Activated T-cell treated with anti-CD3 and anti-CD28 coated beads, Interleukin-2, amount 50 U/mL, for 24 hours (primary cell): Measurements from ENCODE around the gene LTBP3.

Experiments
- DNase-seq: peaks from one replicate; pipeline ENCODE4 v3.0.0-alpha.2; 2020
- H3K27ac Mint-ChIP-seq: 2 replicates; pipeline ENCODE4 v1.8.0; 2020; ENCODE audit warnings: mild to moderate bottlenecking, mixed read lengths
- H3K27me3 Mint-ChIP-seq: 2 replicates; pipeline ENCODE4 v1.8.0; 2020; ENCODE audit warnings: mixed read lengths
- H3K36me3 Mint-ChIP-seq: 2 replicates; pipeline ENCODE4 v1.8.0; 2020; ENCODE audit warnings: low read depth, mixed read lengths
- H3K4me1 Mint-ChIP-seq: 2 replicates; pipeline ENCODE4 v1.8.0; 2020; ENCODE audit warnings: low read depth, mixed read lengths
- H3K4me3 Mint-ChIP-seq: 2 replicates; pipeline ENCODE4 v1.8.0; 2020; ENCODE audit warnings: mild to moderate bottlenecking, moderate library complexity, mixed read lengths
- H3K9me3 Mint-ChIP-seq: 2 replicates; pipeline ENCODE4 v1.8.0; 2020; ENCODE audit warnings: mixed read lengths

Gene LTBP3

GRCh38 chr11:65590240-65590738, 32.1 kb upstream of the LTBP3 start:
- Mint-ChIP-seq H3K27ac (peak overlapping the region; percentile 79), H3K9me3 (no peaks in the 10 kb centered on the region), H3K36me3 (peaks cover 75% of the 10 kb centered on the region)

GRCh38 chr11:65589444-65590239, 31.5 kb upstream of the LTBP3 start:
- peak overlapping the region; percentile 89 for H3K27ac Mint-ChIP-seq
- peaks cover 46% of the 10 kb centered on the region for H3K4me1 Mint-ChIP-seq
- no peaks in the 10 kb centered on the region for H3K9me3 Mint-ChIP-seq
- no peak overlapping the region for H3K4me3 Mint-ChIP-seq
- peak; percentile 59 for DNase-seq
- no peaks in the 10 kb centered on the region for H3K27me3 Mint-ChIP-seq
- peaks cover 75% of the 10 kb centered on the region for H3K36me3 Mint-ChIP-seq

More at GRCh38 chr11:65590240-65590738, 32.1 kb upstream of the LTBP3 start:
- no peak for DNase-seq
- Mint-ChIP-seq H3K27me3 (no peaks in the 10 kb centered on the region), H3K4me1 (peaks cover 51% of the 10 kb centered on the region), H3K4me3 (no peak overlapping the region)

GRCh38 chr11:65588199-65589054, 30.3 kb upstream of the LTBP3 start:
- Mint-ChIP-seq H3K27ac (peak overlapping the region; percentile 89), H3K27me3 (no peaks in the 10 kb centered on the region), H3K36me3 (peaks cover 81% of the 10 kb centered on the region), H3K4me1 (peaks cover 40% of the 10 kb centered on the region), H3K9me3 (no peaks in the 10 kb centered on the region), H3K4me3 (peak overlapping the region; percentile 70)
- DNase-seq = peak; percentile 80

- H3K27ac Mint-ChIP-seq = peak overlapping the region; percentile 77
Observed at GRCh38 chr11:65586676-65587075, 28.5 kb upstream of the LTBP3 start.

GRCh38 chr11:65586247-65586630, 28.1 kb upstream of the LTBP3 start:
- Mint-ChIP-seq H3K36me3 (peaks cover 88% of the 10 kb centered on the region), H3K27me3 (no peaks in the 10 kb centered on the region), H3K4me1 (peaks cover 43% of the 10 kb centered on the region), H3K9me3 (no peaks in the 10 kb centered on the region), H3K4me3 (peak overlapping the region; percentile 10), H3K27ac (peak overlapping the region; percentile 77)
- no peak for DNase-seq

More at GRCh38 chr11:65586676-65587075, 28.5 kb upstream of the LTBP3 start:
- no peaks in the 10 kb centered on the region for H3K27me3 Mint-ChIP-seq
- no peaks in the 10 kb centered on the region for H3K9me3 Mint-ChIP-seq
- peaks cover 43% of the 10 kb centered on the region for H3K4me1 Mint-ChIP-seq
- H3K36me3 Mint-ChIP-seq = peaks cover 87% of the 10 kb centered on the region
- DNase-seq = no peak
- peak overlapping the region; percentile 10 for H3K4me3 Mint-ChIP-seq

- DNase-seq = no peak
- peak overlapping the region; percentile 77 for H3K27ac Mint-ChIP-seq
- peaks cover 45% of the 10 kb centered on the region for H3K4me1 Mint-ChIP-seq
- peaks cover 89% of the 10 kb centered on the region for H3K36me3 Mint-ChIP-seq
- no peaks in the 10 kb centered on the region for H3K27me3 Mint-ChIP-seq
- no peak overlapping the region for H3K4me3 Mint-ChIP-seq
- H3K9me3 Mint-ChIP-seq = no peaks in the 10 kb centered on the region
Observed at GRCh38 chr11:65585396-65586246, 27.5 kb upstream of the LTBP3 start.

- Mint-ChIP-seq H3K4me3 (no peak overlapping the region), H3K4me1 (peaks cover 44% of the 10 kb centered on the region), H3K36me3 (peaks cover 89% of the 10 kb centered on the region), H3K27me3 (no peaks in the 10 kb centered on the region), H3K9me3 (no peaks in the 10 kb centered on the region), H3K27ac (no peak overlapping the region)
- DNase-seq = no peak
Observed at GRCh38 chr11:65584723-65585171, 26.6 kb upstream of the LTBP3 start.

- Mint-ChIP-seq H3K27ac (peak overlapping the region; percentile 52), H3K36me3 (peaks cover 92% of the 10 kb centered on the region), H3K4me3 (no peak overlapping the region), H3K9me3 (no peaks in the 10 kb centered on the region), H3K4me1 (peaks cover 40% of the 10 kb centered on the region), H3K27me3 (no peaks in the 10 kb centered on the region)
- DNase-seq = no peak
Observed at GRCh38 chr11:65584106-65584505, 25.9 kb upstream of the LTBP3 start.

GRCh38 chr11:65583589-65583988, 25.4 kb upstream of the LTBP3 start:
- Mint-ChIP-seq H3K27ac (peak overlapping the region; percentile 68), H3K4me1 (peaks cover 37% of the 10 kb centered on the region), H3K36me3 (peaks cover 90% of the 10 kb centered on the region), H3K27me3 (no peaks in the 10 kb centered on the region), H3K4me3 (no peak overlapping the region), H3K9me3 (no peaks in the 10 kb centered on the region)
- DNase-seq = no peak

- H3K27me3 Mint-ChIP-seq = no peaks in the 10 kb centered on the region
- H3K27ac Mint-ChIP-seq = peak overlapping the region; percentile 63
- no peaks in the 10 kb centered on the region for H3K9me3 Mint-ChIP-seq
- H3K36me3 Mint-ChIP-seq = peaks cover 85% of the 10 kb centered on the region
- H3K4me1 Mint-ChIP-seq = peaks cover 34% of the 10 kb centered on the region
- H3K4me3 Mint-ChIP-seq = no peak overlapping the region
- no peak for DNase-seq
Observed at GRCh38 chr11:65581928-65582327, 23.8 kb upstream of the LTBP3 start.

GRCh38 chr11:65580756-65581155, 22.6 kb upstream of the LTBP3 start:
- Mint-ChIP-seq H3K4me1 (peaks cover 28% of the 10 kb centered on the region), H3K27me3 (no peaks in the 10 kb centered on the region), H3K36me3 (peaks cover 82% of the 10 kb centered on the region), H3K27ac (no peak overlapping the region), H3K4me3 (no peak overlapping the region), H3K9me3 (no peaks in the 10 kb centered on the region)
- no peak for DNase-seq

GRCh38 chr11:65580031-65580692, 22.0 kb upstream of the LTBP3 start:
- H3K4me1 Mint-ChIP-seq = peaks cover 33% of the 10 kb centered on the region
- H3K27me3 Mint-ChIP-seq = no peaks in the 10 kb centered on the region
- peaks cover 82% of the 10 kb centered on the region for H3K36me3 Mint-ChIP-seq
- DNase-seq = no peak
- H3K27ac Mint-ChIP-seq = peak overlapping the region; percentile 61
- H3K9me3 Mint-ChIP-seq = no peaks in the 10 kb centered on the region
- no peak overlapping the region for H3K4me3 Mint-ChIP-seq

GRCh38 chr11:65579291-65579690, 21.1 kb upstream of the LTBP3 start:
- Mint-ChIP-seq H3K9me3 (no peaks in the 10 kb centered on the region), H3K4me3 (no peak overlapping the region), H3K27me3 (no peaks in the 10 kb centered on the region), H3K4me1 (peaks cover 39% of the 10 kb centered on the region), H3K27ac (peak overlapping the region; percentile 59), H3K36me3 (peaks cover 84% of the 10 kb centered on the region)
- DNase-seq = no peak
